Endodermal cell (in vitro differentiated cells): ENCODE results near the gene RBMS3. TPM values are rescaled to one million over a fixed set of nuclear protein-coding genes. Genes with fewer than 3 reads are reported as not detected.

Source experiments
- DNase-seq: peaks from one replicate; pipeline ENCODE4 v3.0.0-alpha.2; 2017
- H3K27ac ChIP-seq: 2 replicates; pipeline ENCODE4 v1.5.1; 2013; ENCODE audit warnings: mild to moderate bottlenecking, low read depth, low read length, moderate library complexity
- H3K27me3 ChIP-seq: 2 replicates; pipeline ENCODE4 v1.6.1; 2013; ENCODE audit warnings: mild to moderate bottlenecking, low read length, moderate library complexity; ENCODE audit not compliant: insufficient read depth, control insufficient read depth, poor library complexity, severe bottlenecking
- H3K36me3 ChIP-seq: 2 replicates; pipeline ENCODE4 v1.7.0; 2013; ENCODE audit warnings: mild to moderate bottlenecking, low read length, moderate library complexity; ENCODE audit not compliant: control insufficient read depth, insufficient read depth
- H3K4me1 ChIP-seq: one replicate; pipeline ENCODE4 v1.7.0; 2013; ENCODE audit warnings: low read length; ENCODE audit not compliant: control insufficient read depth, insufficient read depth
- H3K4me3 ChIP-seq: 2 replicates; pipeline ENCODE4 v1.5.1; 2013; ENCODE audit warnings: mild to moderate bottlenecking, low read length, moderate library complexity
- H3K9ac ChIP-seq: 2 replicates; pipeline ENCODE4 v1.6.1; 2013; ENCODE audit warnings: mild to moderate bottlenecking, low read length, moderate library complexity; ENCODE audit not compliant: poor library complexity, severe bottlenecking; ENCODE audit errors: extremely low read depth
- H3K9me3 ChIP-seq: 2 replicates; pipeline ENCODE4 v1.6.1; 2013; ENCODE audit warnings: mild to moderate bottlenecking, low read length, moderate library complexity; ENCODE audit not compliant: control insufficient read depth
- H3K27ac Mint-ChIP-seq: 2 replicates; pipeline ENCODE4 v1.8.0; 2020; ENCODE audit warnings: mixed read lengths
- H3K27me3 Mint-ChIP-seq: 2 replicates; pipeline ENCODE4 v1.8.0; 2021; ENCODE audit warnings: mild to moderate bottlenecking, mixed read lengths; ENCODE audit not compliant: insufficient read depth
- H3K36me3 Mint-ChIP-seq: 2 replicates; pipeline ENCODE4 v1.8.0; 2020; ENCODE audit warnings: low read depth, mixed read lengths
- H3K4me1 Mint-ChIP-seq: 2 replicates; pipeline ENCODE4 v1.8.0; 2020; ENCODE audit warnings: mixed read lengths
- H3K4me3 Mint-ChIP-seq: 2 replicates; pipeline ENCODE4 v1.8.0; 2020; ENCODE audit warnings: mild to moderate bottlenecking, moderate library complexity, mixed read lengths
- H3K9me3 Mint-ChIP-seq: 2 replicates; pipeline ENCODE4 v1.8.0; 2020; ENCODE audit warnings: mild to moderate bottlenecking, mixed read lengths
- WGBS, 2 experiments: methylation state at CpG; one replicate each; pipeline versions ENCODE4 v1.1.5 to v1.1.7; 2013; ENCODE audit warnings: missing lambda C conversion rate in 2 of 2, mixed read lengths in 1 of 2; ENCODE audit not compliant: insufficient coverage in 1 of 2, insufficient read length in 1 of 2; 5-methylcytosine and 5-hydroxymethylcytosine counted together
- total RNA-seq, 2 donors: library from RNA; stranded (reverse); fragmentation: NEBNext Ultra II Directional in 1 of 2; extraction: Animal tissue kit (Norgen Biotek cat#: 25700) in 1 of 2; gene quantifications; 2 replicates in 1 of 2; 3 replicates in 1 of 2; pipeline ENCODE4 v1.2.1, GENCODE V29; 2021
- TF ChIP-seq, protein P1 (sequence below): fragments of 200-600 bp; sonication (generic); conservative IDR thresholded peaks from 2 replicates; pipeline ENCODE4 v1.5.0; 2021; ENCODE audit warnings: antibody characterized with exemption, mild to moderate bottlenecking

The RBMS3 gene
- total RNA-seq, 2 donors from 2014 or later = 2.0 to 7.3 TPM

DNA sequence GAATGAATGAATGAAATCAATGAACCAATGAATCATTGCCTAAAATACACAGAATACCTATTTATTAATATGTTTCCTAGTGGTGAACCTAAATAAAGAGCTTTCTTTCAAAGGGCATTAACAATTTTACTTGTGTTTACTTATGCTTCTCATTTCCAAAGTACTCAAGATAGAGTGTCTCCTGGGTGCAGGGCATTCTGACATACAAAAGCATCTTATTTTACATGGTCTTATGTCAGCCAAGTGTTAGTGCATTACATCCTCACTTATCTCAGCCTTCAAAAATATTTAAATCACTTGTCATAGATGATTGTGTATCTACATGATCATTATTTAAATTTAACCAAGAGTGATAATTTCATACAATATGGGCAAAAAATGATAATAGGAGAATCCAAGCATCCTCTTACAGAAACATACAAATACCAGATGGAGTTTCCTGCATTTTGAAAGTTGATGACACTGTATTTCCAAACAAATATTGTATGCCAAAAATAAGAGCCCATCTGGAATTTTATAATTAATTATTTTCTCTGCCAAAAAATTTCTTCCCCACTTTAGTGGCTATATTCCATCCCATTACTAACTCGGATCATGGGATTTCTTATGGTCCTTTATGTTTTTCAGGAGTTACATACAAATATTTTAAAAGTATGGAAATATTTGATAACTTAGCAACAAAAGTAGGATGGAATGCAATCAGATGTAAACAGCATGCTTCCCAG lies 279.0 kb downstream of the RBMS3 start:
- Mint-ChIP-seq H3K27me3 (no peaks in the 10 kb centered on the region), H3K9me3 (no peaks in the 10 kb centered on the region), H3K36me3 (no peaks in the 10 kb centered on the region), H3K4me3 (no peak overlapping the region), H3K4me1 (peaks cover 7% of the 10 kb centered on the region), H3K27ac (no peak overlapping the region)
- TF ChIP-seq, protein P1, sequence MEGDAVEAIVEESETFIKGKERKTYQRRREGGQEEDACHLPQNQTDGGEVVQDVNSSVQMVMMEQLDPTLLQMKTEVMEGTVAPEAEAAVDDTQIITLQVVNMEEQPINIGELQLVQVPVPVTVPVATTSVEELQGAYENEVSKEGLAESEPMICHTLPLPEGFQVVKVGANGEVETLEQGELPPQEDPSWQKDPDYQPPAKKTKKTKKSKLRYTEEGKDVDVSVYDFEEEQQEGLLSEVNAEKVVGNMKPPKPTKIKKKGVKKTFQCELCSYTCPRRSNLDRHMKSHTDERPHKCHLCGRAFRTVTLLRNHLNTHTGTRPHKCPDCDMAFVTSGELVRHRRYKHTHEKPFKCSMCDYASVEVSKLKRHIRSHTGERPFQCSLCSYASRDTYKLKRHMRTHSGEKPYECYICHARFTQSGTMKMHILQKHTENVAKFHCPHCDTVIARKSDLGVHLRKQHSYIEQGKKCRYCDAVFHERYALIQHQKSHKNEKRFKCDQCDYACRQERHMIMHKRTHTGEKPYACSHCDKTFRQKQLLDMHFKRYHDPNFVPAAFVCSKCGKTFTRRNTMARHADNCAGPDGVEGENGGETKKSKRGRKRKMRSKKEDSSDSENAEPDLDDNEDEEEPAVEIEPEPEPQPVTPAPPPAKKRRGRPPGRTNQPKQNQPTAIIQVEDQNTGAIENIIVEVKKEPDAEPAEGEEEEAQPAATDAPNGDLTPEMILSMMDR = no peak
- DNase-seq = no peak
- no peak overlapping the region for H3K27ac ChIP-seq
- H3K4me1 ChIP-seq = no peaks in the 10 kb centered on the region
- H3K36me3 ChIP-seq = no peaks in the 10 kb centered on the region
- no peaks in the 10 kb centered on the region for H3K9me3 ChIP-seq
- H3K27me3 ChIP-seq = no peaks in the 10 kb centered on the region
- WGBS, 2 experiments = 82% methylated on average over 1 of the region's 1 CpG; no CpG with 5 or more reads in 1 of the 2 experiments
- no peak overlapping the region for H3K9ac ChIP-seq
- H3K4me3 ChIP-seq = no peak overlapping the region

DNA sequence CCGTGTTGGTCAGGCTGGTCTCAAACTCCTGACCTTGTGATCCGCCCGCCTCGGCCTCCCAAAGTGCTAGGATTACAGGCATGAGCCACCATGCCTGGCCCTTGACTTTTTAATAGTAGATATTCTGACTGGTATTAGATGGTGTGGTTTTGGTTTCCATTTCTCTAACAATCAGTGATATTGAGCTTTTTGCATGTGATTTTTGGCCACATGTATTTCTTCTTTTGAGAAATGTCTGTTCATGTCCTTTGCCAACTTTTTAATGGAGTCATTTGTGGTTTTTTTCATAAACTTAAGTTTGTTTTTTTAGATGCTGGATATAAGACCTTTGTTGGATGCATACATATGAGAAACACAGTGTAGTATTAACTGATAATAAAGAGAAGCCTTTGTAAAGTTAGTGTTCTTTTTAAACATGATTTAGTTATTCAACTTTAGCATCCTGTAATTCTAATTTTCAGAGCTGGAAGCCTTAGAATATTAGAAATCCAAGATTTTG lies 280.8 kb downstream of the RBMS3 start:
- Mint-ChIP-seq H3K27me3 (no peaks in the 10 kb centered on the region), H3K27ac (no peak overlapping the region), H3K4me1 (peaks cover 7% of the 10 kb centered on the region), H3K36me3 (no peaks in the 10 kb centered on the region), H3K9me3 (no peaks in the 10 kb centered on the region), H3K4me3 (no peak overlapping the region)
- Histone ChIP-seq H3K36me3 (no peaks in the 10 kb centered on the region), H3K9ac (no peak overlapping the region), H3K9me3 (no peaks in the 10 kb centered on the region), H3K27ac (no peak overlapping the region), H3K4me3 (no peak overlapping the region), H3K4me1 (no peaks in the 10 kb centered on the region), H3K27me3 (no peaks in the 10 kb centered on the region)
- no peak for DNase-seq
- WGBS, 2 experiments = 83 to 98% methylated on average over 2 to 4 of the region's 4 CpGs
- TF ChIP-seq, protein P1 = no peak

DNA sequence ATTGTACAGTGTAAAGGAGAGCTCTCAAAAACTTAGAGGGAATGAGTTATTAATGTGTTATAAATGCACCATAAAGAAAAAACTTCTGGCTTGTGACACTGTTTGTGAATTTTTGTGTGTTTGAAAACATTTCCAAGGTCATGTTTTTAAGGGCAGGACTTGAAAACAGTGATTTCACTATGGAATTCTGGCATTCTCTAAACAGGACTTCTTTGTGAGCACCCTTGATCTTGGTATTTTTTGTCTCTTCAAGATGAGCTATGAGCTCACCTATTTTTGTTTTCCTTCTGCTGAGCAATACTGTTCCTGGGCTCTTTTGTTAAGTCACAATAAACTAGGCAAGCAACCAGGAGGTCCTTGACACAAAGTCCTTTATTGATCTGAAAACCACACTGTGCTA lies 284.4 kb downstream of the RBMS3 start:
- DNase-seq = no peak
- Mint-ChIP-seq H3K27ac (peak overlapping the region; percentile 9), H3K36me3 (no peaks in the 10 kb centered on the region), H3K27me3 (no peaks in the 10 kb centered on the region), H3K4me1 (no peaks in the 10 kb centered on the region), H3K4me3 (no peak overlapping the region), H3K9me3 (no peaks in the 10 kb centered on the region)
- Histone ChIP-seq H3K27ac (no peak overlapping the region), H3K9ac (no peak overlapping the region), H3K27me3 (no peaks in the 10 kb centered on the region), H3K9me3 (no peaks in the 10 kb centered on the region), H3K4me1 (no peaks in the 10 kb centered on the region), H3K4me3 (no peak overlapping the region), H3K36me3 (no peaks in the 10 kb centered on the region)
- TF ChIP-seq, protein P1 = no peak
